Mesenchymal stem cell (in vitro differentiated cells and primary cell): ENCODE results near the gene CD300A. TPM values are rescaled to one million over a fixed set of nuclear protein-coding genes. Genes with fewer than 3 reads are reported as not detected.

Experiments
- DNase-seq: peaks from one replicate; pipeline ENCODE4 v3.0.0-alpha.2; 2013
- H2AFZ ChIP-seq: one replicate; pipeline ENCODE4 v1.6.1; 2013; ENCODE audit warnings: low read depth, mild to moderate bottlenecking, control low read depth, inconsistent platforms, low read length, moderate library complexity
- H2AK5ac ChIP-seq: 2 replicates; pipeline ENCODE4 v1.6.1; 2013; ENCODE audit warnings: low read length, moderate library complexity, mild to moderate bottlenecking, inconsistent platforms; ENCODE audit not compliant: severe bottlenecking
- H2BK120ac ChIP-seq: one replicate; pipeline ENCODE4 v1.6.1; 2013; ENCODE audit warnings: low read depth, mild to moderate bottlenecking, inconsistent platforms, low read length, moderate library complexity
- H2BK12ac ChIP-seq, 2 experiments: one replicate each; pipeline ENCODE4 v1.6.1; 2013; ENCODE audit warnings: inconsistent platforms in 2 of 2, low read length in 2 of 2, mild to moderate bottlenecking in 2 of 2, moderate library complexity in 2 of 2, control low read depth in 1 of 2
- H2BK15ac ChIP-seq: one replicate; pipeline ENCODE4 v1.6.1; 2013; ENCODE audit warnings: mild to moderate bottlenecking, low read depth, inconsistent platforms; ENCODE audit not compliant: poor library complexity, severe bottlenecking
- H2BK5ac ChIP-seq: 2 replicates; pipeline ENCODE4 v1.6.1; 2013; ENCODE audit warnings: low read depth, mild to moderate bottlenecking, low read length, control low read depth, inconsistent platforms; ENCODE audit not compliant: poor library complexity, severe bottlenecking
- H3K14ac ChIP-seq, 2 experiments: one replicate each; pipeline ENCODE4 v1.6.1; 2013; ENCODE audit warnings: inconsistent platforms in 2 of 2, low read length in 2 of 2, control low read depth in 1 of 2, mild to moderate bottlenecking in 1 of 2, moderate library complexity in 1 of 2
- H3K18ac ChIP-seq, 2 experiments: one replicate each; pipeline ENCODE4 v1.6.1; 2013; ENCODE audit warnings: inconsistent platforms in 2 of 2, low read length in 2 of 2, control low read depth in 1 of 2, low read depth in 1 of 2, mild to moderate bottlenecking in 1 of 2
- H3K23ac ChIP-seq, 2 experiments: one replicate each; pipeline ENCODE4 v1.6.1; 2013; ENCODE audit warnings: inconsistent platforms in 2 of 2, low read length in 2 of 2, mild to moderate bottlenecking in 2 of 2, moderate library complexity in 2 of 2, control low read depth in 1 of 2
- H3K27ac ChIP-seq: 2 replicates; pipeline ENCODE4 v1.5.1; 2013; ENCODE audit warnings: mild to moderate bottlenecking, moderate library complexity, low read length, control low read depth, inconsistent platforms; ENCODE audit not compliant: poor library complexity, severe bottlenecking
- H3K27me3 ChIP-seq, 2 experiments: 2 replicates each; pipeline versions ENCODE4 v1.6.1 to v1.7.0; 2013; ENCODE audit warnings: low read length in 2 of 2, mild to moderate bottlenecking in 2 of 2, moderate library complexity in 2 of 2, control low read depth in 1 of 2, inconsistent platforms in 1 of 2; ENCODE audit not compliant: control insufficient read depth in 1 of 2, insufficient read depth in 1 of 2
- H3K36me3 ChIP-seq, 2 experiments: 2 replicates each; pipeline versions ENCODE4 v1.6.1 to v1.7.0; 2013; ENCODE audit warnings: low read length in 2 of 2, control low read depth in 1 of 2, inconsistent platforms in 1 of 2, low read depth in 1 of 2, mild to moderate bottlenecking in 1 of 2; ENCODE audit not compliant: insufficient read depth in 2 of 2, control insufficient read depth in 1 of 2
- H3K4ac ChIP-seq, 2 experiments: one replicate each; pipeline ENCODE4 v1.6.1; 2013; ENCODE audit warnings: inconsistent platforms in 2 of 2, low read length in 2 of 2, mild to moderate bottlenecking in 2 of 2, moderate library complexity in 2 of 2, control low read depth in 1 of 2, low read depth in 1 of 2
- H3K4me1 ChIP-seq: 2 replicates; pipeline ENCODE4 v1.6.1; 2013; ENCODE audit warnings: low read depth, low read length, control low read depth; ENCODE audit not compliant: control insufficient read depth, insufficient read depth
- H3K4me2 ChIP-seq: 2 replicates; pipeline ENCODE4 v1.6.1; 2013; ENCODE audit warnings: low read length, mild to moderate bottlenecking, inconsistent platforms; ENCODE audit not compliant: poor library complexity, severe bottlenecking
- H3K4me3 ChIP-seq, 2 experiments: 2 replicates each; pipeline versions ENCODE4 v1.5.1 to v1.7.0; 2013; ENCODE audit warnings: low read length in 2 of 2, mild to moderate bottlenecking in 2 of 2, control low read depth in 1 of 2, low read depth in 1 of 2; ENCODE audit not compliant: insufficient read depth in 1 of 2
- H3K79me1 ChIP-seq: replicated peaks from 2 replicates; pipeline ENCODE4 v1.6.1; 2013; ENCODE audit warnings: mild to moderate bottlenecking, control low read depth, low read length, inconsistent platforms; ENCODE audit not compliant: poor library complexity, severe bottlenecking
- H3K9ac ChIP-seq: 2 replicates; pipeline ENCODE4 v1.7.0; 2013; ENCODE audit warnings: mild to moderate bottlenecking, low read length, moderate library complexity
- H3K9me3 ChIP-seq: 2 replicates; pipeline ENCODE4 v1.7.0; 2013; ENCODE audit warnings: mild to moderate bottlenecking, low read length; ENCODE audit not compliant: control insufficient read depth
- H4K8ac ChIP-seq: one replicate; pipeline ENCODE4 v1.6.1; 2013; ENCODE audit warnings: inconsistent platforms, mild to moderate bottlenecking, low read length, moderate library complexity
- H4K91ac ChIP-seq: one replicate; pipeline ENCODE4 v1.6.1; 2013; ENCODE audit warnings: mild to moderate bottlenecking, low read length, inconsistent platforms
- WGBS: methylation state at CpG from one replicate; pipeline ENCODE4 v1.1.7; 2013; ENCODE audit warnings: mixed read lengths; 5-methylcytosine and 5-hydroxymethylcytosine counted together
- polyA plus RNA-seq, 2 experiments: library from polyadenylated mRNA; stranded (reverse); fragments of 200-250 nt; gene quantifications; one replicate each; pipeline ENCODE4 v1.2.3, GENCODE V29; 2013

The CD300A gene
- not detected for polyA plus RNA-seq (2013, experiment 1 of 2)
- not detected for polyA plus RNA-seq (2013, experiment 2 of 2)

GRCh38 chr17:74466111-74466827 is at the start of gene CD300A:
TSS of gene CD300A (plus strand) at chr17:74466634. CDS start at chr17:74466704, 70 bp downstream.
- Histone ChIP-seq H2AK5ac (no peak within 1 kb of the TSS), H3K27ac (no peak within 1 kb of the TSS), H3K9me3 (no peaks in the 10 kb centered on the region), H3K27me3 (peaks cover 44 to 71% of the 10 kb centered on the region in 2 experiments), H4K91ac (no peak within 1 kb of the TSS), H2AFZ (no peak within 1 kb of the TSS), H2BK120ac (no peak within 1 kb of the TSS), H3K4ac (no peak within 1 kb of the TSS), H3K23ac (no peak within 1 kb of the TSS), H3K79me1 (no peaks in the 10 kb centered on the region), H3K18ac (no peak within 1 kb of the TSS), H2BK12ac (no peak within 1 kb of the TSS), H3K4me2 (no peak within 1 kb of the TSS), H3K4me1 (peaks cover 3% of the 10 kb centered on the region), H3K9ac (no peak within 1 kb of the TSS), H4K8ac (no peak within 1 kb of the TSS), H2BK15ac (no peak within 1 kb of the TSS), H2BK5ac (no peak within 1 kb of the TSS), H3K4me3 (no peak within 1 kb of the TSS), H3K36me3 (no peaks in the 10 kb centered on the region), H3K14ac (no peak within 1 kb of the TSS)
- DNase-seq = no peak
- WGBS = 17% methylated on average over 25 of the region's 25 CpGs

GRCh38 chr17:74417178-74418045 is 49.0 kb upstream of the CD300A start:
- H3K36me3 ChIP-seq = no peaks in the 10 kb centered on the region
- peak overlapping the region; percentile 49 for H3K9ac ChIP-seq
- no peak overlapping the region for H2BK120ac ChIP-seq
- no peak overlapping the region for H3K14ac ChIP-seq
- no peak overlapping the region for H4K91ac ChIP-seq
- H3K23ac ChIP-seq = no peak overlapping the region
- H3K18ac ChIP-seq = no peak overlapping the region
- peak overlapping the region in 1 of 2 experiments; percentile 13 for H3K4ac ChIP-seq
- H3K4me2 ChIP-seq = no peak overlapping the region
- H3K27ac ChIP-seq = no peak overlapping the region
- no peak overlapping the region for H2AFZ ChIP-seq
- H4K8ac ChIP-seq = no peak overlapping the region
- no peak overlapping the region for H2BK12ac ChIP-seq
- H3K9me3 ChIP-seq = no peaks in the 10 kb centered on the region
- peaks cover 0 to 3% of the 10 kb centered on the region in 2 experiments for H3K27me3 ChIP-seq
- H2BK15ac ChIP-seq = no peak overlapping the region
- H3K4me1 ChIP-seq = peaks cover 13% of the 10 kb centered on the region
- peak overlapping the region; percentile 10 for H2AK5ac ChIP-seq
- 59% methylated on average over 11 of the region's 12 CpGs for WGBS
- H2BK5ac ChIP-seq = no peak overlapping the region
- peak; percentile 51 for DNase-seq
- peak overlapping the region in 1 of 2 experiments; percentile 14 for H3K4me3 ChIP-seq
- no peaks in the 10 kb centered on the region for H3K79me1 ChIP-seq

DNA sequence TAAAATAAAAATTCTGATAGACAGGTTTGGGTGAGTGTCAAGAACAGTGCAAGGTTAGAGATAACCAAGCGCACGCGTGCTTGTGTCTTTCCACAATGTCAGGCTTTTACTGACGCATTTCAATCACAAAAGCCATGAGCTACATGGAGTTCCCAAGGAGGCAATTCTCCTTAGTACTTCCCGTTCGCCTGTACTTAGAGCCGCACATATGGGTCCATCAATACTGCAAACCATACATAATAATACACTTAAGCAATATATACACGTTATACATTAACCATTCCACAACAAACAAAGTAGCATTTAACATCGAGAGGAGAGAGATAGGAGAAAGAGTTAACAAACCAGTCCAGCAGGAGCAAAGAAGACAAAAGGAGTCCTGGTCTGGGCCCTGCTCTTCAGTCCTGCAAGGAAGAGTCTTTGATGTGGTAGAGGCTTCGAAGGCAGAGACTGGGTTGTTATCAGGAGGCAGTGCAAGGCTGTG is 46.5 kb upstream of the CD300A start:
- Histone ChIP-seq H2AK5ac (no peak overlapping the region), H3K18ac (no peak overlapping the region), H3K36me3 (no peaks in the 10 kb centered on the region), H2AFZ (no peak overlapping the region), H3K9ac (no peak overlapping the region), H3K79me1 (no peaks in the 10 kb centered on the region), H4K91ac (no peak overlapping the region), H3K27ac (no peak overlapping the region), H3K4me3 (no peak overlapping the region), H3K27me3 (peaks cover 0 to 13% of the 10 kb centered on the region in 2 experiments), H3K4me2 (no peak overlapping the region), H2BK5ac (no peak overlapping the region), H2BK12ac (no peak overlapping the region), H4K8ac (no peak overlapping the region), H2BK15ac (no peak overlapping the region), H3K4ac (no peak overlapping the region), H2BK120ac (no peak overlapping the region), H3K23ac (no peak overlapping the region), H3K14ac (no peak overlapping the region), H3K9me3 (no peaks in the 10 kb centered on the region), H3K4me1 (peaks cover 11% of the 10 kb centered on the region)
- DNase-seq = no peak
- 82% methylated on average over 10 of the region's 10 CpGs for WGBS

DNA sequence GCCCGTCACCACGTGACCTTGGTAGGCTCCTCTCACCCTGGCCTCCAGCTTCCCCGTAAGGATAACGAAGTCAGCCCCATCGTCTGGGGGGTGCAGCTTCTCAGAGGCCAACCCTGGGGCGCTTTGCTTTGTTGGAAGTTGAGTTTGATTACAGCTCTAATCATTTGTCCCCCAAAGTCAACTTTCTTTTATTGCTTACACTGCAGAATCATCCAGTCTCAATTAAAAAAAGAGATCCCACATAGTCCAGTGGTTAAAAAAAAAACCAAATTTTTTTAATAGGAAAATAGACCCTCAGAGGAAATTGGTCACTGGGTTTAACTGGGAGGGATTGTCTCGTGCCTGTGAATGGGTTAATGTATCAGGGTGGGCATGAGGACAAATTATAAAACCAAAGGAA is 42.3 kb upstream of the CD300A start:
- WGBS = 91% methylated on average over 5 of the region's 7 CpGs
- H3K27me3 ChIP-seq = peaks cover 0 to 24% of the 10 kb centered on the region in 2 experiments
- no peak overlapping the region for H3K18ac ChIP-seq

More for the DNA sequence above, 42.3 kb upstream of the CD300A start:
- Histone ChIP-seq H3K14ac (no peak overlapping the region), H3K9me3 (no peaks in the 10 kb centered on the region), H3K4ac (no peak overlapping the region), H2BK15ac (no peak overlapping the region), H2BK12ac (no peak overlapping the region), H3K9ac (no peak overlapping the region), H2BK120ac (no peak overlapping the region), H3K36me3 (no peaks in the 10 kb centered on the region), H3K4me2 (no peak overlapping the region), H4K8ac (no peak overlapping the region), H2AK5ac (no peak overlapping the region), H2BK5ac (no peak overlapping the region), H3K27ac (no peak overlapping the region), H3K79me1 (no peaks in the 10 kb centered on the region), H2AFZ (no peak overlapping the region), H3K4me1 (peaks cover 21% of the 10 kb centered on the region), H3K4me3 (no peak overlapping the region), H3K23ac (no peak overlapping the region), H4K91ac (no peak overlapping the region)
- no peak for DNase-seq
